DND-41 (cell line): Measurements from ENCODE around the gene FBN3.

Source experiments
- ATAC-seq: fragments of 200-7000 bp; cut with Tn5 transposase; 3 replicates; pipeline ENCODE4 v1.9.1; 2021; ENCODE audit warnings: low read depth; ENCODE audit not compliant: insufficient read depth
- DNase-seq: peaks from one replicate; pipeline ENCODE4 v3.0.0-alpha.2; 2020
- H2AFZ ChIP-seq: 2 replicates; pipeline ENCODE4 v1.6.0; 2012; ENCODE audit warnings: low read depth, low read length
- H3K27ac ChIP-seq: 2 replicates; pipeline ENCODE4 v1.5.1; 2012; ENCODE audit warnings: low read length, inconsistent platforms
- H3K27me3 ChIP-seq: fragments of 200-600 bp; sonication (generic); 2 replicates; pipeline ENCODE4 v1.6.0; 2012; ENCODE audit warnings: low read length, mild to moderate bottlenecking, inconsistent platforms; ENCODE audit not compliant: insufficient read depth, poor library complexity
- H3K36me3 ChIP-seq: 2 replicates; pipeline ENCODE4 v1.5.1; 2012; ENCODE audit warnings: low read length, inconsistent platforms; ENCODE audit not compliant: insufficient read depth
- H3K4me1 ChIP-seq: 2 replicates; pipeline ENCODE4 v1.5.1; 2012; ENCODE audit warnings: mild to moderate bottlenecking, low read length; ENCODE audit not compliant: insufficient read depth
- H3K4me2 ChIP-seq: 2 replicates; pipeline ENCODE4 v1.6.0; 2012; ENCODE audit warnings: mild to moderate bottlenecking, moderate library complexity, low read length, inconsistent platforms; ENCODE audit not compliant: insufficient read depth
- H3K4me3 ChIP-seq, 2 experiments: fragments of 200-600 bp in 1 of 2; shearing (Covaris generic) in 1 of 2; 2 replicates each; pipeline ENCODE4 v1.5.1; 2012 to 2016; ENCODE audit warnings: inconsistent platforms in 2 of 2, low read length in 2 of 2, mild to moderate bottlenecking in 2 of 2, low read depth in 1 of 2, moderate library complexity in 1 of 2
- H3K79me2 ChIP-seq: 2 replicates; pipeline ENCODE4 v1.6.0; 2012; ENCODE audit warnings: low read length, inconsistent platforms; ENCODE audit not compliant: insufficient read depth
- H3K9ac ChIP-seq: 2 replicates; pipeline ENCODE4 v1.6.0; 2012; ENCODE audit warnings: low read depth, mild to moderate bottlenecking, inconsistent platforms, low read length, moderate library complexity
- H3K9me3 ChIP-seq: 2 replicates; pipeline ENCODE4 v1.5.1; 2012; ENCODE audit warnings: low read length, moderate library complexity, mild to moderate bottlenecking, inconsistent platforms; ENCODE audit not compliant: insufficient read depth, severe bottlenecking
- H4K20me1 ChIP-seq: 2 replicates; pipeline ENCODE4 v1.6.0; 2012; ENCODE audit warnings: low read length; ENCODE audit not compliant: insufficient read depth
- EZH2 ChIP-seq: IDR thresholded peaks from 3 replicates; pipeline ENCODE4 v1.6.1; 2012; ENCODE audit warnings: borderline replicate concordance, low read depth, mild to moderate bottlenecking, moderate library complexity, low read length, inconsistent platforms; ENCODE audit not compliant: severe bottlenecking
- TF ChIP-seq, protein P1 (sequence below): IDR thresholded peaks from 2 replicates; pipeline ENCODE4 v1.5.1; 2012; ENCODE audit warnings: borderline replicate concordance, low read length, moderate library complexity, mild to moderate bottlenecking; ENCODE audit not compliant: poor library complexity, severe bottlenecking; ENCODE audit errors: extremely low read depth

Gene FBN3

DNA sequence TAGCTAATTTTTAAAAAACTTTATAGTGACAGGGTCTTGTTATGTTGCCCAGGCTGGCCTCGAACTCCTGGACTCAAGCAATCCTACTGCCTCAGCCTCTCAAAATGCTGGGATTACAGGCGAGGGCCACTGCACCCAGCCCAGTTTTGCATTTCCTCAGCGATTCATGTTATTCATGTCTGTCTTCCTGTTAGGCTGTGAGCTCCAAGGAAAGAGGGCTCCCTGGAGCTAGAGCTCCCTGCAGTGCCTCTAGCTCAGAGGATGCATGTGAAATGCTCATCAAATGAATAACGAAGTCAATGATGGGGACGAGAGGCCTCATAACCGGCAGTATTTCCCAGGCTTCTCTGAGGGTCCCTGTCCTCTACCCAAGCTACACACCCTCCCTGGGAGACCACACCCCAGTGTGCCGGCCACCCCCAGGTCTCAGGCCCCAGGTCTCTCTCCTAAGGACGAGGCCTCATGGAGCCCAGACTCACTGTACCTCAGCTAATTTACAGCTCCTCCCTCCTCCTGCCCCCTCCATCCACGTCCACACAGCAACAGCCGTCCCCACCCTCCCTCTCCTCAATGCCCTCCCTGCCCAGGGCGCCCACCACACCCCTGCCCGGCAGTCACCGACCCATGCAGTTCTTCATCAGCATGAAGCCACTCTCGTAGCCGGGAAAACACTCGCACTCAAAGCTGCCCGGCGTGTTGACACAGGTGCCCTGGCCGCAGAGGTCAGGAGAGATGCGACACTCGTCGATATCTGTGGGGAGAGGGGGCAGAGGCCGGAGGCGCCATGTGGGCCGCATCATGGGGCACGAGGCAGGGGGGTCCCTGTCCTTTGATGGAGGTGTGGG is 28.5 kb downstream of the FBN3 start:
- Histone ChIP-seq H3K27ac (no peak overlapping the region), H3K9ac (no peak overlapping the region), H3K79me2 (no peaks in the 10 kb centered on the region), H4K20me1 (no peaks in the 10 kb centered on the region), H3K36me3 (no peaks in the 10 kb centered on the region), H2AFZ (no peak overlapping the region), H3K4me1 (no peaks in the 10 kb centered on the region), H3K9me3 (no peaks in the 10 kb centered on the region), H3K4me2 (no peak overlapping the region), H3K27me3 (no peaks in the 10 kb centered on the region), H3K4me3 (no peak overlapping the region)
- no peak for DNase-seq
- TF ChIP-seq, protein P1, sequence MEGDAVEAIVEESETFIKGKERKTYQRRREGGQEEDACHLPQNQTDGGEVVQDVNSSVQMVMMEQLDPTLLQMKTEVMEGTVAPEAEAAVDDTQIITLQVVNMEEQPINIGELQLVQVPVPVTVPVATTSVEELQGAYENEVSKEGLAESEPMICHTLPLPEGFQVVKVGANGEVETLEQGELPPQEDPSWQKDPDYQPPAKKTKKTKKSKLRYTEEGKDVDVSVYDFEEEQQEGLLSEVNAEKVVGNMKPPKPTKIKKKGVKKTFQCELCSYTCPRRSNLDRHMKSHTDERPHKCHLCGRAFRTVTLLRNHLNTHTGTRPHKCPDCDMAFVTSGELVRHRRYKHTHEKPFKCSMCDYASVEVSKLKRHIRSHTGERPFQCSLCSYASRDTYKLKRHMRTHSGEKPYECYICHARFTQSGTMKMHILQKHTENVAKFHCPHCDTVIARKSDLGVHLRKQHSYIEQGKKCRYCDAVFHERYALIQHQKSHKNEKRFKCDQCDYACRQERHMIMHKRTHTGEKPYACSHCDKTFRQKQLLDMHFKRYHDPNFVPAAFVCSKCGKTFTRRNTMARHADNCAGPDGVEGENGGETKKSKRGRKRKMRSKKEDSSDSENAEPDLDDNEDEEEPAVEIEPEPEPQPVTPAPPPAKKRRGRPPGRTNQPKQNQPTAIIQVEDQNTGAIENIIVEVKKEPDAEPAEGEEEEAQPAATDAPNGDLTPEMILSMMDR, result no peak
- no peak for TF ChIP-seq EZH2
- no peak for ATAC-seq

- Histone ChIP-seq H4K20me1 (no peaks in the 10 kb centered on the region), H3K4me1 (no peaks in the 10 kb centered on the region), H3K27ac (no peak overlapping the region), H3K79me2 (no peaks in the 10 kb centered on the region), H3K36me3 (no peaks in the 10 kb centered on the region), H3K9me3 (no peaks in the 10 kb centered on the region), H3K4me3 (no peak overlapping the region), H2AFZ (no peak overlapping the region), H3K9ac (no peak overlapping the region), H3K27me3 (no peaks in the 10 kb centered on the region), H3K4me2 (no peak overlapping the region)
- DNase-seq (no peak), ATAC-seq (no peak)
- TF ChIP-seq, protein P1, result no peak
- TF ChIP-seq EZH2, result no peak
Observed at GRCh38 chr19:8117991-8118390, 31.4 kb downstream of the FBN3 start.

DNA sequence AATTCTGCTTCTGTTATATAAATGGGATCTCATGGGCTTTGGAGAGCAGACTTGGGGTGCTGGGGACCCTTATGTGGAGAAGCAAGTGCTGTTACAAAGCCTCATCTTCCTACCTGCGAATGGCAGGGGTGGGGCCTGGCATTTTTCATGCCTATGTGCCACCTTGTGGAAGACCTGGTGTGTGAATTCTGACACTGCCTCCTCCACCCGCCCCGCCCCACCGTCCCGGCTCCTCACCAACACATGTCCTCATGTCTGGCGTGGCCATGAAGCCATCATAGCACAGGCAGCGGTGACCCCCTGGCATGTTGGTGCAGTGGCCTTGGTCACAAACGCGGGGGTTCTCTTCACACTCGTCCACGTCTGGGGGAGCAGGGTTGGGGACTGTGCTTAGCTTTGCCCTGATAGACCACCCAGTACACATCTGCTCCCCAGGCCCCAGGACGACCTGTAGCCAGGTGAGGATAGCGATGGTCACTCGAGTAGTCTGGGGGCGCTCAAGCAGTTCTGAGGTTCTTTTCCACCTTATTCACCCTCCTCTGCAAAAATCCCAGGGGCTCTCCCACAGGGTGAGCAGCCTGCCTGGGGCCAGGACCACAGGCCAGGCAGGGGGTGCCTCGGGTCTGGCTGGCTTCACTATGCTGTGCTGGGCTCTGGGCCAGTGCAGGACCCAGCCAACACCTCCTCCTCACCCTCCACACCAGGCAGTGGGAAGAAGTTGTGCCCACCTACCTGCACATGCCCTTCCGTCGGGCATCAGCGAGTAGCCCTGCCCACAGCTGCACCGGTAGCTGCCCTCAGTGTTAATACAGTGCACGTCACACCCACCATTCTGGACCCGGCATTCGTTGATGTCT is 32.7 kb downstream of the FBN3 start:
- H2AFZ ChIP-seq, result no peak overlapping the region
- no peaks in the 10 kb centered on the region for H4K20me1 ChIP-seq
- DNase-seq (no peak), ATAC-seq (no peak)
- no peaks in the 10 kb centered on the region for H3K36me3 ChIP-seq
- H3K9me3 ChIP-seq, result no peaks in the 10 kb centered on the region
- no peak overlapping the region for H3K9ac ChIP-seq
- H3K27me3 ChIP-seq, result no peaks in the 10 kb centered on the region
- TF ChIP-seq, protein P1, result no peak
- no peak for TF ChIP-seq EZH2
- no peaks in the 10 kb centered on the region for H3K79me2 ChIP-seq
- no peak overlapping the region for H3K4me2 ChIP-seq
- no peaks in the 10 kb centered on the region for H3K4me1 ChIP-seq
- no peak overlapping the region for H3K4me3 ChIP-seq
- no peak overlapping the region for H3K27ac ChIP-seq
